C4-2B (cell line): ENCODE data around the gene C1S.

Source experiments
- H3K27ac ChIP-seq: fragments of 450-650 bp; 2 replicates; pipeline ENCODE4 v1.5.1; 2017
- CTCF ChIP-seq: fragments of 450-650 bp; conservative IDR thresholded peaks from 2 replicates; pipeline ENCODE4 v1.5.1; 2017; ENCODE audit warnings: mild to moderate bottlenecking
- ZFX ChIP-seq: fragments of 450-650 bp; IDR thresholded peaks from 2 replicates; pipeline ENCODE4 v1.6.1; 2017

Gene C1S

GRCh38 chr12:7112041-7112440 lies 51.5 kb downstream of the C1S start:
- H3K27ac ChIP-seq: no peak overlapping the region
- TF ChIP-seq ZFX (no peak), CTCF (no peak)

- no peak overlapping the region for H3K27ac ChIP-seq
- TF ChIP-seq CTCF: peak; percentile 91
- no peak for TF ChIP-seq ZFX
These were observed 52.9 kb downstream of the C1S start for GRCh38 chr12:7113389-7113871.

- TF ChIP-seq CTCF: no peak
- TF ChIP-seq ZFX: no peak
- H3K27ac ChIP-seq: no peak overlapping the region
These were observed 53.5 kb downstream of the C1S start for GRCh38 chr12:7114008-7114407.

- TF ChIP-seq ZFX: no peak
- TF ChIP-seq CTCF: no peak
- H3K27ac ChIP-seq: no peak overlapping the region
These were observed 54.3 kb downstream of the C1S start for GRCh38 chr12:7114851-7115250.

GRCh38 chr12:7116196-7116595 lies 55.7 kb downstream of the C1S start:
- H3K27ac ChIP-seq: no peak overlapping the region
- TF ChIP-seq CTCF: no peak
- TF ChIP-seq ZFX: no peak

GRCh38 chr12:7116916-7117315 lies 56.4 kb downstream of the C1S start:
- H3K27ac ChIP-seq: no peak overlapping the region
- no peak for TF ChIP-seq ZFX
- no peak for TF ChIP-seq CTCF

GRCh38 chr12:7117670-7118069 lies 57.2 kb downstream of the C1S start:
- no peak for TF ChIP-seq CTCF
- TF ChIP-seq ZFX: no peak
- no peak overlapping the region for H3K27ac ChIP-seq
